Stimulated activated CD4-positive, alpha-beta T cell treated with anti-CD3 and anti-CD28 coated beads, Interleukin-15, amount 100 ng/mL, for 24 hours (primary cell): ENCODE data around the gene PEAK1.

Experiments used
- DNase-seq: peaks from one replicate; pipeline ENCODE4 v3.0.0-alpha.2; 2020

PEAK1 gene

GRCh38 chr15:77057072-77057471, 362.8 kb downstream of the PEAK1 start:
- no peak for DNase-seq

- no peak for DNase-seq
These were observed 366.2 kb downstream of the PEAK1 start for GRCh38 chr15:77053709-77054108.

DNA sequence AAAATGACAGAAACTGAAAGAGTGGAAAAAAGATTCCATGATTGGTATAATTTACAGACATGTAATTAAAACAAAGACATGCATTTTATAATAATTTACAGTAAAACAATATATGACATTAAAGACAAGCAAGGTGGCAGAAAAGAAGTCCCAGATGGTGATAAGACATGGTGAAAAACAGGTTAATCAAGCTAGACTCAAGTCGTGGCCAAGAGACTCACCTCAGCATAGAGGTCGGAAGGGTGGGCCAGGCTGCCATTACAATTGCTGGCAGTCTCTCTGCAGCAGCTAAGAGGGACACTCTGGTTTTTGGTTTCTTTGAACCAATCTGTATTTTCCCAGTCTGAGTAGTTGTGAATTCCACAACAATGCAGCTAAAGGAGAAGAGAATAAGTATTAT, 367.3 kb downstream of the PEAK1 start:
- no peak for DNase-seq
